Neuronal stem cell (in vitro differentiated cells): Measurements from ENCODE around the gene ACAT1.
"Not testable (repeated sequence)": the region's sequence is repeated elsewhere in the genome, so short reads cannot be mapped to it uniquely, and the experiment has no call there.

Experiments used
- DNase-seq: peaks from one replicate; pipeline ENCODE4 v3.0.0-alpha.2; 2013; ENCODE audit warnings: low spot score
- H2AFZ ChIP-seq: one replicate; pipeline ENCODE4 v1.6.1; 2013; ENCODE audit warnings: mild to moderate bottlenecking, low read length, inconsistent platforms
- H2AK5ac ChIP-seq: 2 replicates; pipeline ENCODE4 v1.6.1; 2013; ENCODE audit warnings: low read depth, mild to moderate bottlenecking, inconsistent platforms, low read length, moderate library complexity, mixed read lengths
- H2BK120ac ChIP-seq: 2 replicates; pipeline ENCODE4 v1.6.1; 2013; ENCODE audit warnings: low read depth, mild to moderate bottlenecking, inconsistent platforms, low read length, moderate library complexity, mixed read lengths
- H2BK12ac ChIP-seq: one replicate; pipeline ENCODE4 v1.6.1; 2013; ENCODE audit warnings: low read length, inconsistent platforms
- H2BK15ac ChIP-seq: 2 replicates; pipeline ENCODE4 v1.6.1; 2013; ENCODE audit warnings: mild to moderate bottlenecking, low read length, inconsistent platforms, mixed read lengths
- H2BK5ac ChIP-seq: one replicate; pipeline ENCODE4 v1.6.1; 2013; ENCODE audit warnings: inconsistent platforms, mild to moderate bottlenecking, low read length, moderate library complexity
- H3K14ac ChIP-seq: one replicate; pipeline ENCODE4 v1.6.1; 2013; ENCODE audit warnings: low read length, inconsistent platforms
- H3K18ac ChIP-seq: 2 replicates; pipeline ENCODE4 v1.6.1; 2013; ENCODE audit warnings: low read length, inconsistent platforms
- H3K23ac ChIP-seq: 2 replicates; pipeline ENCODE4 v1.6.1; 2013; ENCODE audit warnings: low read depth, mild to moderate bottlenecking, mixed read lengths, low read length, inconsistent platforms; ENCODE audit not compliant: poor library complexity
- H3K27ac ChIP-seq: replicated peaks from 3 replicates; pipeline ENCODE4 v1.5.1; 2013; ENCODE audit warnings: low read length, inconsistent platforms
- H3K27me3 ChIP-seq, 3 experiments: 2 replicates each; pipeline ENCODE4 v1.6.1; 2013; ENCODE audit warnings: low read length in 3 of 3, mild to moderate bottlenecking in 2 of 3, inconsistent platforms in 1 of 3, low read depth in 1 of 3, mixed read lengths in 1 of 3, moderate library complexity in 1 of 3; ENCODE audit not compliant: control insufficient read depth in 3 of 3, insufficient read depth in 3 of 3
- H3K36me3 ChIP-seq, 2 donors: replicated peaks in 1 of 2; 2 replicates each; pipeline ENCODE4 v1.6.1; 2013; ENCODE audit warnings: low read length in 2 of 2; ENCODE audit not compliant: control insufficient read depth in 2 of 2, insufficient read depth in 2 of 2
- H3K4ac ChIP-seq: 2 replicates; pipeline ENCODE4 v1.6.1; 2013; ENCODE audit warnings: inconsistent platforms, mild to moderate bottlenecking, low read length, moderate library complexity
- H3K4me1 ChIP-seq, 2 donors: 1 replicate in 1 of 2; 2 replicates in 1 of 2; pipeline ENCODE4 v1.6.1; 2013; ENCODE audit warnings: low read length in 2 of 2, low read depth in 1 of 2; ENCODE audit not compliant: control insufficient read depth in 2 of 2, insufficient read depth in 1 of 2
- H3K4me2 ChIP-seq: one replicate; pipeline ENCODE4 v1.6.1; 2013; ENCODE audit warnings: mild to moderate bottlenecking, low read length, inconsistent platforms; ENCODE audit not compliant: insufficient read depth, poor library complexity, severe bottlenecking
- H3K4me3 ChIP-seq, 2 donors: 2 replicates each; pipeline ENCODE4 v1.5.1; 2013; ENCODE audit warnings: low read length in 2 of 2, mild to moderate bottlenecking in 2 of 2, inconsistent platforms in 1 of 2, moderate library complexity in 1 of 2
- H3K79me1 ChIP-seq: one replicate; pipeline ENCODE4 v1.6.1; 2013; ENCODE audit warnings: low read depth, mild to moderate bottlenecking, inconsistent platforms, low read length, moderate library complexity
- H3K9ac ChIP-seq: one replicate; pipeline ENCODE4 v1.6.1; 2013; ENCODE audit warnings: mild to moderate bottlenecking, low read depth, low read length, inconsistent platforms; ENCODE audit not compliant: poor library complexity
- H3K9me3 ChIP-seq, 2 donors: replicated peaks in 1 of 2; 2 replicates each; pipeline versions ENCODE3 to v1.6.1; 2013; ENCODE audit warnings: low read length in 2 of 2, mild to moderate bottlenecking in 2 of 2, inconsistent platforms in 1 of 2, low read depth in 1 of 2, mixed read lengths in 1 of 2, moderate library complexity in 1 of 2; ENCODE audit not compliant: control insufficient read depth in 2 of 2, insufficient read depth in 1 of 2
- H4K8ac ChIP-seq: one replicate; pipeline ENCODE4 v1.6.1; 2013; ENCODE audit warnings: low read depth, mild to moderate bottlenecking, inconsistent platforms, low read length, moderate library complexity
- H4K91ac ChIP-seq: one replicate; pipeline ENCODE4 v1.6.1; 2013; ENCODE audit warnings: low read length, low read depth, mild to moderate bottlenecking, inconsistent platforms; ENCODE audit not compliant: poor library complexity
- WGBS, 2 donors: extraction: QIAGEN DNeasy Blood & Tissue Kit; methylation state at CpG; one replicate each; pipeline ENCODE4 v1.1.7; 2013; ENCODE audit warnings: missing lambda C conversion rate in 2 of 2, mixed read lengths in 1 of 2; ENCODE audit not compliant: insufficient read length in 2 of 2, insufficient replicate concordance in 1 of 2; ENCODE audit errors: extremely low coverage in 2 of 2; 5-methylcytosine and 5-hydroxymethylcytosine counted together

The ACAT1 gene

DNA sequence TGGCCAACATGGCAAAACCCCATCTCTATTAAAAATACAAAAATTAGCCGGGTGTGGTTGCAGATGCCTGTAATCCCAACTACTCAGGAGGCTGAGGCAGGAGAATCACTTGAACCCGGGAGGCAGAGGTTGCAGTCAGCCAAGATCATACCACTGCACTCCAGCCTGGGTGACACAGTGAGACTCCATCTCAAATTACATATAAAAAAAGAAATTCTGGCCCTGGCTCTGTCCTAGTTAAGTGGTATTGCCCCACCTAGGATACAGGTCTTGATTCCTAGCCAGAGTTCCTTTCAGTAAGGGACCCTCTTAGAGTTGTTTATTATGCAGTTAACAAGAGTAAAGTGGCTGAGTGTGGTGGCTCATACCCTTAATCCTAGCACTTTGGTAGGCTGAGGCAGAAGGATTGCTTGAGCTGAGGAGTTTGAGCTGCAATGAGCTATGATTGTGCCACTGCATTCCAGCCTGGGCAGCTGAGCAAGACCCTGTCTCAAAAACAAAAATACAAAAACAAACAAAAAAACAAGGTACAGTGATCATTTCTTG lies 11.7 kb downstream of the ACAT1 start:
- H3K4me2 ChIP-seq, H3K9ac ChIP-seq, H3K18ac ChIP-seq, H2BK15ac ChIP-seq, H2BK12ac ChIP-seq, H3K14ac ChIP-seq, H3K27me3 ChIP-seq, H3K4me1 ChIP-seq, H2BK5ac ChIP-seq, H4K8ac ChIP-seq, H2BK120ac ChIP-seq, H3K9me3 ChIP-seq, H2AFZ ChIP-seq, H3K4ac ChIP-seq, H4K91ac ChIP-seq, H3K4me3 ChIP-seq, H3K79me1 ChIP-seq, H3K23ac ChIP-seq, DNase-seq, H3K27ac ChIP-seq, H2AK5ac ChIP-seq: not testable (repeated sequence)
- H3K36me3 ChIP-seq: peaks cover 0 to 36% of the 10 kb centered on the region in 2 donors
- WGBS, 2 donors: no CpG with 5 or more reads among the region's 2 CpGs

DNA sequence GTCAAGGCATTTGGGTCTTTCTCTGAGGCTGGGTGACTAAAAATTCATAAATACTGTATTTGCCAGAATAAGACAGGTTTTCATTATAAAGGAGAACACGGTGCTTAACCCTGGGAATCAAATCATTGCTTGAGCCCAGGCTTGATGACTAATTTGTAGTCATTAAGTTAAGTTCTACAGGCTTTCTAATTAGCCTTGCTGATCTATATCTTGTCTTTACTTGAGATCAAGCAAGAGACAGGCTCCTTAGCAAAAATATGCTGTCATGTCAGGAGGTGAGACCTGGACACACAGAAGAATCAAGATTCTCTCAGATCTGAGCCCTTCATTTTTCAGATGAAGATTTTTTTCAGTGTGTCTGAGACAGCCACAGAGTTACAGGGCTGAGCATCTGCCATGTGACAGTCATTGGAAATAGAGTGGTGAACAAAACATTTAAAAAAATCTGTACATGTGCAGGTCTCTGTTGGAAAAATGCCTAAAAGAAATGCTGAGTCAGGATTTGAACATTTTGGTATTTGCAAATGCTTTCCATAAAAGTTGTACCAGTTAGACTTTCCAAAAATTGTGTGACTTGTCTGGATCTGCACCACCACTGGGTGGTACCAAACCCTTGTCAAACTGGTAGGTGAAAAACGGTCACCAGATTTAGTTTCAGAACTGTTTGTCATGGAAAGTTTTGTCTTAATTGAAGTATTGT lies 14.6 kb downstream of the ACAT1 start:
- DNase-seq: no peak
- H3K9me3 ChIP-seq: no peaks in the 10 kb centered on the region
- H3K79me1 ChIP-seq: no peaks in the 10 kb centered on the region
- WGBS, 2 donors: no CpG with 5 or more reads among the region's 2 CpGs
- no peak overlapping the region for H3K23ac ChIP-seq
- H2AK5ac ChIP-seq: no peak overlapping the region
- H3K4me3 ChIP-seq: no peak overlapping the region
- H3K14ac ChIP-seq: no peak overlapping the region
- no peak overlapping the region for H2BK15ac ChIP-seq
- no peak overlapping the region for H2BK120ac ChIP-seq
- no peak overlapping the region for H3K4me2 ChIP-seq
- no peak overlapping the region for H3K9ac ChIP-seq
- no peak overlapping the region for H2BK12ac ChIP-seq
- no peaks in the 10 kb centered on the region for H3K4me1 ChIP-seq
- H3K27me3 ChIP-seq: no peaks in the 10 kb centered on the region
- H2BK5ac ChIP-seq: no peak overlapping the region
- no peak overlapping the region for H4K91ac ChIP-seq
- H4K8ac ChIP-seq: no peak overlapping the region
- no peak overlapping the region for H3K4ac ChIP-seq
- H3K36me3 ChIP-seq: peaks cover 0 to 55% of the 10 kb centered on the region in 2 donors
- H3K27ac ChIP-seq: no peak overlapping the region
- H3K18ac ChIP-seq: no peak overlapping the region
- no peak overlapping the region for H2AFZ ChIP-seq

DNA sequence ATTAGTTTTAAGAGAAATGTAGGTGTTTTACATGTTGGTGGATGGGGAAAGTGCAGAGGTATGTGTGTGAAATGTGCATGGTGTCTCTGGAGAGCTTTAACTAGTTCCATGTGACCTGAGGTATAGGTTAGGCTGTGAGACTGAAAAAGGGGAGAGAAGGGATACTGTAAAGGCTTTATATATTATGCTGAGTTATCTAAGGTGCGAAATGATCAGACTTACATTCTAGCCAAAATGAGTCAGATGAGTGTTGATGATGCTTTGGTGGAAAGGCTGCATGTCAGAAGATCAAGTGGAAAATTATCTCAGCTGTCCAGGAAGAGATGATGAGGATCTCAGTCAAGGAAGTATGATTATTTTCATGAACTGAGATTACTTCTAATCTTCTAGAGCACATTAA lies 15.8 kb downstream of the ACAT1 start:
- Histone ChIP-seq H3K4me1 (no peaks in the 10 kb centered on the region), H3K27ac (no peak overlapping the region), H3K4ac (no peak overlapping the region), H2AK5ac (no peak overlapping the region), H2AFZ (no peak overlapping the region), H3K23ac (no peak overlapping the region), H3K9me3 (no peaks in the 10 kb centered on the region), H3K27me3 (no peaks in the 10 kb centered on the region), H3K36me3 (peaks cover 0 to 64% of the 10 kb centered on the region in 2 donors), H3K18ac (no peak overlapping the region), H2BK15ac (no peak overlapping the region), H4K91ac (no peak overlapping the region), H3K4me2 (no peak overlapping the region), H2BK12ac (no peak overlapping the region), H4K8ac (no peak overlapping the region), H3K14ac (no peak overlapping the region), H2BK120ac (no peak overlapping the region), H3K4me3 (no peak overlapping the region), H2BK5ac (no peak overlapping the region), H3K79me1 (no peaks in the 10 kb centered on the region), H3K9ac (no peak overlapping the region)
- no peak for DNase-seq
- no CpG with 5 or more reads among the region's 1 CpG for WGBS, 2 donors

DNA sequence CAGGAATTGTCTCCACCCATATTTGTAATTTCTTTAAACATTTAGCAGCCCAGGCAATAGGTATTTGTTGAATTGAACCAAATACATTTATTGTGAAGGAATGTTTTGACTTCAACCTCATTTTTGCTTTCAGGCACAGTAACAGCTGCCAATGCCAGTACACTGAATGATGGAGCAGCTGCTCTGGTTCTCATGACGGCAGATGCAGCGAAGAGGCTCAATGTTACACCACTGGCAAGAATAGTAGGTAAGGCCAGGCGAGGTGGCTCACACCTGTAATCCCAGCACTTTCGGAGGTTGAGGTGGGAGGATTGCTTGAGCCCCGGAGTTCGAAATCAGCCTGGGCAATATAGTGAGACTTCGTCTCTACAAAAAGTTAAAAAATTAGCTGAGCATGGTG lies 20.9 kb downstream of the ACAT1 start:
- Histone ChIP-seq H4K91ac (no peak overlapping the region), H2AK5ac (no peak overlapping the region), H3K4me2 (no peak overlapping the region), H3K4ac (no peak overlapping the region), H3K36me3 (peaks cover 1 to 83% of the 10 kb centered on the region in 2 donors), H2BK5ac (no peak overlapping the region), H3K9me3 (no peaks in the 10 kb centered on the region), H3K79me1 (no peaks in the 10 kb centered on the region), H3K18ac (no peak overlapping the region), H3K14ac (no peak overlapping the region), H3K9ac (no peak overlapping the region), H2AFZ (no peak overlapping the region), H4K8ac (no peak overlapping the region), H3K27me3 (no peaks in the 10 kb centered on the region), H3K27ac (no peak overlapping the region), H2BK15ac (no peak overlapping the region), H3K23ac (no peak overlapping the region), H2BK120ac (no peak overlapping the region), H3K4me1 (no peaks in the 10 kb centered on the region), H3K4me3 (no peak overlapping the region), H2BK12ac (no peak overlapping the region)
- DNase-seq: no peak
- no CpG with 5 or more reads among the region's 7 CpGs for WGBS, 2 donors
